AG09309 (cell line): ENCODE data around the gene ACTG2.

Source experiments
- DNase-seq: peaks from one replicate; pipeline ENCODE4 v3.0.0-alpha.2; 2010; ENCODE audit warnings: low read depth
- H3K4me3 ChIP-seq: 2 replicates; pipeline ENCODE4 v1.5.1; 2011; ENCODE audit warnings: mild to moderate bottlenecking, low read depth, low read length, moderate library complexity; ENCODE audit not compliant: control insufficient read depth
- TF ChIP-seq, protein P1 (sequence below): IDR thresholded peaks from 2 replicates; pipeline ENCODE4 v1.5.1; 2011; ENCODE audit warnings: mild to moderate bottlenecking, low read depth, low read length, inconsistent platforms; ENCODE audit not compliant: insufficient read depth, control insufficient read depth; ENCODE audit errors: missing control alignments

The ACTG2 gene

DNA sequence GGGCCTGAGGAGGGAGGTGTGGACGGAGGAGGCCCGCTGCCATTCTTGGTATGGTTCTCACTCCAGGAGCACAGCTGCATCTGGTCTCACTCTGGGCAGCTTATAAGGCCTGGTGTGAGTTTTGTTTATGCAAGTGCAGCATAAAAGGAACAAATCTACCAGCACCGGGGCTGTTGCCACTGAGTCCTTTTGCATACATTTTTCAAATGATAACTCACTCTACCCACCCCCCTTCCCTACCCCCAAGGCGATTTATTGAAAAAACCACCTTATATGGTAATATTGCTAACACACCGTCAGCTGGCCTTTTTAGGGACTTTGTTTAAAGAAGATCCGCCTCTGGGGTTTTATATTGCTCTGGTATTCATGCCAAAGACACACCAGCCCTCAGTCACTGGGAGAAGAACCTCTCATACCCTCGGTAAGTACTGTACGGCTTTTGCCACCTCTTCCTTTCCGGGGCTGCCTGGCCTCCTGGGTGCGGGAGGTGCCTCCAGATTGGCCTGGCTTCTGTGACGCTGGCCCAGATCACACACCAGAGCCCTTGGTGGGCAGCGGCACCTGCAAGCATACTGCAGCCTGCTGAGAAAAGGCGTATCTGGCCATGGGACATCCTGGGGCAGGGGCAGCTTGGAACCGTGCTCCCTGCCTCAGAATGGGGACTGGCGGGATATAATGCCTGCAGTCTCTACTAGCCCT lies at the start of gene ACTG2:
ACTG2 (plus strand) TSS at position 378 of the 699 bp plus-strand sequence. CDS start 8,304 bp downstream, outside the sequence.
- H3K4me3 ChIP-seq, result no peak within 1 kb of the TSS
- TF ChIP-seq, protein P1, sequence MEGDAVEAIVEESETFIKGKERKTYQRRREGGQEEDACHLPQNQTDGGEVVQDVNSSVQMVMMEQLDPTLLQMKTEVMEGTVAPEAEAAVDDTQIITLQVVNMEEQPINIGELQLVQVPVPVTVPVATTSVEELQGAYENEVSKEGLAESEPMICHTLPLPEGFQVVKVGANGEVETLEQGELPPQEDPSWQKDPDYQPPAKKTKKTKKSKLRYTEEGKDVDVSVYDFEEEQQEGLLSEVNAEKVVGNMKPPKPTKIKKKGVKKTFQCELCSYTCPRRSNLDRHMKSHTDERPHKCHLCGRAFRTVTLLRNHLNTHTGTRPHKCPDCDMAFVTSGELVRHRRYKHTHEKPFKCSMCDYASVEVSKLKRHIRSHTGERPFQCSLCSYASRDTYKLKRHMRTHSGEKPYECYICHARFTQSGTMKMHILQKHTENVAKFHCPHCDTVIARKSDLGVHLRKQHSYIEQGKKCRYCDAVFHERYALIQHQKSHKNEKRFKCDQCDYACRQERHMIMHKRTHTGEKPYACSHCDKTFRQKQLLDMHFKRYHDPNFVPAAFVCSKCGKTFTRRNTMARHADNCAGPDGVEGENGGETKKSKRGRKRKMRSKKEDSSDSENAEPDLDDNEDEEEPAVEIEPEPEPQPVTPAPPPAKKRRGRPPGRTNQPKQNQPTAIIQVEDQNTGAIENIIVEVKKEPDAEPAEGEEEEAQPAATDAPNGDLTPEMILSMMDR, result no peak
- no peak for DNase-seq

DNA sequence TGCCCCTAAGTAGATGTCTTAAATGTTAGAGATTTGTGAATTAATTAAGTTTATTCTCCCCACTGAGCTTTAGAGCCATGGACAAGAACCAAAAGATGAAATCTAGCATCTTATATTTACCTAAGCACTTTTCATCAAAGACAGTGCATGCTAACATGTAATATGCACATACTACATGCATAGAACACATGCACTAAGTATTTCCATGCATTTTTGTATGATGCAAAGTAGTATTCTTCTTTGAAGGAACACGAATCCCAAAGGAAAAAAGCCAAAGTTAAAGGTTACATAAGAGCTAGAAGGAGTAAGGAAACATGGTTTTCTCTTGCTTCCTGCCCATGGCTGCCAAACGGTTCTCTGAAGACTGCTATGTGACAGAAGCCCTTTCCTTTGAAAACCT lies 48.7 kb upstream of the ACTG2 start:
- H3K4me3 ChIP-seq, result no peak overlapping the region
- TF ChIP-seq, protein P1, result no peak
- DNase-seq, result no peak

DNA sequence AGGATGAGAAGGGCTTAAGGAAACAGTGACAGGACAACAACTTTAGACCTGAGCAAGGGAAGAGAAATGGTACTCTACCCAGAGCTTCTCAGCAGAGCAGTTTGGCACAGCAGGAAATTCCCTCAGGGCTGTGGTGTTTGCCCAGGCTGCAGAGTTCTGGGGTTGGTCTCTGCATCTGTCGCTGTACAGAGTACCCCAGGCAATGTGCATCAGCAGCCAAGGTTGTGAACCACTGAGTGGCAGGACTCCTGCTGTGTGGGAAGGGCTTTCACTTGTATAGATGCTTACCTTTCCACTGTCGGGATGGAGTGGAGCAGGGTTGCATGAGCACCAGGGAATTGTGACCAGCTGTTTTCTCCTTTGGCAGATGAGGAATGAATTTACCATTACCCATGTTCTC lies 42.8 kb upstream of the ACTG2 start:
- TF ChIP-seq, protein P1, result no peak
- H3K4me3 ChIP-seq, result no peak overlapping the region
- DNase-seq, result no peak

DNA sequence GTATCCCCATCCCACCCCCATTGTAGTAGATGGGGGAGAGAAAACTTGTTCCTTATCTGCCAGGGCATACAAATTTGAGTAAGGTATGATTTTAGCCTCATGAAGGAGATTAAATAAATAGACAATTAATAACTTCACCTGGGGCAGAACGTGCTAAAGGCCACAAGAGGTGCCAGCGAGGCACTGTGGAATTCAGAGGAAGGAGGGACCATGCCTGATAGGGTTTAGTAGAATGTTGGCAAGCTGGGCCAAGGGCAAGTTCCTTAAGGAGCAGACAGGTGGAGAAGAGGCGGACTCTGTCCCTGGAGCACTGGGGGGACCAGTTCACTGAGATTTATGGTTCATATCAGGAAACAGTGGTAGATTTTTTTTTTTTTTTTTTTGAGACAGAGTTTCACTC lies 41.5 kb upstream of the ACTG2 start:
- no peak for DNase-seq
- no peak overlapping the region for H3K4me3 ChIP-seq
- TF ChIP-seq, protein P1, result peak; percentile 15

DNA sequence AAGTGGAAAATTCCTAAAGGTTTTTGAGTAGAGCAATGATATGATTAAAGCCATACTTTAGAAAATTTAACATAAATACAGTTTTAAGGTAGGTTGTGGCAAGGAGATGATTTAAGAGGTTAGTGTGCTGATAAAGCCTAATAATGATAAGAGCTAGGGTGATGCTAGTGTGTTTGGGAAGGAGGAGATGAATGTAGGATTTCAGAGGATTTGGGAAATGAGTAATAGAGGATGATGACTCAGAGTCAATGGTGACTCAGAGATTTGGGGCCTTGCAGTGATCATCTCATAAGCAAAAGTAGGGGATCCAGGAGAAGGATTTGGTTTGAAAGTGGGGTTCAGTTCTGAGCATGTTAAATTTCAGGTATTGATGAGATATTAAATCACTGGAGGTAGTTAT lies 40.8 kb upstream of the ACTG2 start:
- no peak overlapping the region for H3K4me3 ChIP-seq
- DNase-seq, result peak; percentile 40
- TF ChIP-seq, protein P1, result no peak

DNA sequence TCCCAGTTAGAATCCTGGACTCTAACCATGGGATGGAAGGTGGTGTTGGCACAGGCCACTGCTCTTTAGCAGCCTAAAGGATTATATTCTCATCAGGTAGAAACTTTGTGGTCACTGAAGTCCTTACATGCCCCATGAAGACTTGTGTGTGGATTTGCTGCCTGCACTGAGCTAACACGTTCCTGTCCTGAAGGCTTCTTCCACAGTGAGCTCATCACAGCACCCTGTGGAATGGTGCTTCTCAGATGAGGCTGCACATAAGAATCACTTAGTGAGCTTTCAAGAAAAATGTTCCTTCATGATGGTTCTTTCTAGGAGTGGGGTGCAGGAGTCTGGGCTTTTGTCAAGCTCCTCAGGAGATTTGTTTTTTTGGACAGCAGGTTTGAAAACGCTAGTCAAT lies 37.3 kb upstream of the ACTG2 start:
- no peak overlapping the region for H3K4me3 ChIP-seq
- TF ChIP-seq, protein P1, result no peak
- DNase-seq, result no peak

DNA sequence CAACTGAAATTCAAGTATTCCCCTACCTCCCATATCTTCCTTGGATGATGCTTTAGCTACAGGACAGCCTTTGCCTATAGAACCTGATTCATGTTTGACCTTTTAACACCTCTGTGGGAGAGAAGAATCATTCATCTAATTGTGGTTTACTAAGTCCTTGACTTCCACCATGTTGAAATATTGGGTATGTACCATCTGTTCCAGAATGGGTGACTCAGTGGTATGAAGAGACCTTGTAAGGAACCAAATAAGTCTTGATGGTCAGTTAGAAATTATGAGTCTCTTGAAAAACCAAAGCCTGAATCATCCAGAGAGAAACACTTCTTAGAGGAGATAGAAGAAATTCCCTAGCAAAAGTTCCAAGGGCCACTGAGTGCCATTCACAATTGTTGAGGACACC lies 36.6 kb upstream of the ACTG2 start:
- peak; percentile 66 for DNase-seq
- TF ChIP-seq, protein P1, result no peak
- no peak overlapping the region for H3K4me3 ChIP-seq
